ENCODE data around the gene ADAP1. TPM values are rescaled to one million over a fixed set of nuclear protein-coding genes. Genes with fewer than 3 reads are reported as not detected.

The ADAP1 gene
- total and polyA plus RNA-seq, 2 of the 13 experiments (the other 11 are each of a cell fraction or from before 2014, with no cell fraction given) = 10.5 to 24.6 TPM

GRCh38 chr7:986766-987751 is 32.6 kb upstream of the ADAP1 start:
- Histone ChIP-seq H3K79me2 (ENCODE audit: insufficient read depth, low read length) (peaks cover 26% of the 10 kb centered on the region), H3K27ac (ENCODE audit: extremely low read length, insufficient read depth, low read length) (no peak overlapping the region), H3K36me3 (replicated peaks in 1 of 2; ENCODE audit: control insufficient read depth in 1 of 2, insufficient read depth in 2 of 2, low read length in 2 of 2) (peaks cover 9 to 16% of the 10 kb centered on the region in 2 experiments; a peak in 3 of 5 replicates), H3K4me1 (ENCODE audit: insufficient read depth, low read length) (peaks cover 60% of the 10 kb centered on the region), H3K9me3 (ENCODE audit: low read length) (no peaks in the 10 kb centered on the region), H4K20me1 (ENCODE audit: insufficient read depth, low read length) (no peaks in the 10 kb centered on the region), H3K9ac (ENCODE audit: insufficient read depth, low read depth, low read length) (no peak overlapping the region), H3K4me3 (replicated peaks in 1 of 3; ENCODE audit: insufficient read depth in 1 of 3, low read depth in 2 of 3, low read length in 3 of 3) (no peak overlapping the region), H3K4me2 (ENCODE audit: low read depth, low read length) (no peak overlapping the region), H3K27me3 (ENCODE audit: control insufficient read depth in 1 of 2, insufficient read depth in 2 of 2, low read length in 2 of 2) (no peaks in the 10 kb centered on the region), H2AFZ (ENCODE audit: low read length) (no peak overlapping the region)
- ATAC-seq (no peak), FAIRE-seq (no peak), DNase-seq (ENCODE audit: low spot score) (no peak)
- POLR2A ChIA-PET = interaction anchor here (6.1 kb wide), 1 partner anchor 11 kb away, joined by 97 read pairs; the partner anchor contains the start of gene COX19
- 96% methylated on average over 5 of the region's 56 CpGs for WGBS (ENCODE audit: low lambda C conversion rate)
- CTCF ChIA-PET (ENCODE audit: low intra/inter-chr PET ratio, low total read pairs) = no interaction called here
- BruUV-seq (replicated peaks) = no TSS peak
- intact Hi-C loops (cut with micrococcal nuclease; ENCODE audit: unreplicated experiment) (no loop called here), in situ Hi-C loops (cut with HindIII; ENCODE audit: extremely low pct_ligation_motif_present, low pct_unique_long_range_greater_than_20kb) (no loop called here)
- TF ChIP-seq ZFP91 (CRISPR knock-in tag; IDR thresholded peaks at IDR 0.05; ENCODE audit: borderline replicate concordance) = peak; percentile 38; the same call in 1 of the 2 replicates
- peak; percentile 42 for TF ChIP-seq RBM22 (optimal IDR thresholded peaks at IDR 0.05; ENCODE audit: low read length)
- TF ChIP-seq RBFOX2 (IDR thresholded peaks at IDR 0.05; ENCODE audit: low read depth, low read length) = peak; percentile 74
- TF ChIP-seq HDAC1 (CRISPR knock-in tag; IDR thresholded peaks at IDR 0.05) = no peak
- peak; percentile 69 for TF ChIP-seq AGO2 (optimal IDR thresholded peaks at IDR 0.05; ENCODE audit: low read depth, low read length)
- TF ChIP-seq KDM5A (IDR thresholded peaks at IDR 0.05; ENCODE audit: borderline replicate concordance, low read length) = no peak
- TF ChIP-seq ZBTB33 (CRISPR knock-in tag; IDR thresholded peaks at IDR 0.05) = peak; percentile 79
- no peak for TF ChIP-seq KMT2A (CRISPR knock-in tag; IDR thresholded peaks at IDR 0.05)
- no peak for TF ChIP-seq ZNF207 (IDR thresholded peaks at IDR 0.05; ENCODE audit: borderline replicate concordance)
- TF ChIP-seq TFDP2 (CRISPR knock-in tag; IDR thresholded peaks at IDR 0.05) = no peak
- peak; percentile 66; the same call in 1 of the 2 replicates for TF ChIP-seq ZNF629 (CRISPR knock-in tag; conservative IDR thresholded peaks at IDR 0.05)
- no peak for TF ChIP-seq NONO (IDR thresholded peaks at IDR 0.05)
- TF ChIP-seq NONO (CRISPR knock-in tag; conservative IDR thresholded peaks at IDR 0.05) = 0 out of 2 replicates have a peak, but pooled peaks have one; percentile 32
- no peak for TF ChIP-seq MAFK (conservative IDR thresholded peaks at IDR 0.05 in 1 of 2, IDR thresholded peaks at IDR 0.05 in 1 of 2; ENCODE audit: low read length in 2 of 2)
- no peak for TF ChIP-seq KAT8 (CRISPR knock-in tag; IDR thresholded peaks at IDR 0.05)
- no peak for TF ChIP-seq CEBPB (IDR thresholded peaks at IDR 0.05; ENCODE audit: borderline replicate concordance, low read depth, low read length)
